ENCODE results near the gene GALNT7. TPM values are rescaled to one million over a fixed set of nuclear protein-coding genes. Genes with fewer than 3 reads are reported as not detected.

Gene GALNT7
- total and polyA plus RNA-seq, 2 donors (not counting 3 experiments of a cell fraction or from before 2014, with no cell fraction given), result 19.6 to 54.6 TPM

DNA sequence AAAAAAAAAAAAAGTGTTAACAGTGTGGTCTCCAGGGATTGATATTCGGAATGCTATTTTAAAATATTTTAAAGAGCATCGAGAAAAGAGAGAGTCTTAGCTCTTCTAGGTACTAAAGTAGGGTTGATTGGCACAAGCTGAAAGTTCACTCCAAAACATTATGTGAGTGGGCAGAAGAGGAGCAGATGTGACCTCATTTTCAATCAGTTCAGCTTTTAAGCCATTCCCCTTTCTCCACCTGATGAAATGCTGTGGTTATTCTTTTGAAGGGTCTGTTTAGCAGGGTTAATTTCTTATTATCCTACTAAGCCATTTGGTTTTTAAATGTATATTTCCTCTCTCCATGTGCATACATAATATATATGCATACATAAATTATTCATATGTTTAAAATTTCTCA, 69.2 kb downstream of the GALNT7 start:
- FAIRE-seq, result no peak

More for the DNA sequence above, 69.2 kb downstream of the GALNT7 start:
- Histone ChIP-seq H3K9me3 (replicated peaks; ENCODE audit: control insufficient read depth, insufficient read depth, low read length) (no peaks in the 10 kb centered on the region), H3K79me2 (ENCODE audit: control insufficient read depth, insufficient read depth, low read length) (peaks cover 2% of the 10 kb centered on the region), H2AFZ (ENCODE audit: low read depth, low read length) (no peak overlapping the region), H3K4me1 (ENCODE audit: control insufficient read depth, extremely low read depth, insufficient read depth, low read length) (no peaks in the 10 kb centered on the region), H3K9me1 (replicated peaks; ENCODE audit: control insufficient read depth, extremely low read depth, insufficient read depth, low read length) (no peaks in the 10 kb centered on the region), H3K36me3 (ENCODE audit: control insufficient read depth in 2 of 2, extremely low read depth in 1 of 2, insufficient read depth in 2 of 2, low read length in 2 of 2) (no peaks in the 10 kb centered on the region), H4K20me1 (replicated peaks; ENCODE audit: control insufficient read depth, extremely low read depth, insufficient read depth, low read length) (no peaks in the 10 kb centered on the region), H3K27me3 (ENCODE audit: control insufficient read depth in 2 of 2, insufficient read depth in 2 of 2, low read length in 2 of 2) (no peaks in the 10 kb centered on the region), H3K27ac (ENCODE audit: insufficient read depth, low read depth, low read length) (no peak overlapping the region), H3K9ac (replicated peaks; ENCODE audit: extremely low read depth, insufficient read depth, low read length) (no peak overlapping the region), H3K4me3 (replicated peaks in 1 of 3; ENCODE audit: insufficient read depth in 1 of 3, low read depth in 1 of 3, low read length in 3 of 3) (no peak overlapping the region), H3K4me2 (ENCODE audit: insufficient read depth, low read length) (no peak overlapping the region)
- dilution Hi-C loops (cut with MboI; ENCODE audit: extremely low pct_ligation_motif_present, low sequenced_read_pairs), result no loop called here
- intact Hi-C loops (cut with micrococcal nuclease), result no loop called here
- ChIA-PET POLR2A (no interaction called here), CTCF (interaction anchor here (1.0 to 1.3 kb wide), 2 partner anchors 69 to 224 kb away, joined by 4 read pairs; partner anchors contain the start of gene GALNT7)
- TF ChIP-seq JUN (IDR thresholded peaks at IDR 0.05; ENCODE audit: borderline replicate concordance, insufficient read depth, insufficient read length, low read depth), result no peak
- TF ChIP-seq POLR2AphosphoS5 (IDR thresholded peaks at IDR 0.05; ENCODE audit: insufficient read depth, low read depth, low read length), result no peak
- no peak for TF ChIP-seq POLR2A (IDR thresholded peaks at IDR 0.05; ENCODE audit: low read depth, low read length)
- no peak for TF ChIP-seq EZH2 (IDR thresholded peaks at IDR 0.05; ENCODE audit: borderline replicate concordance, low read depth, low read length, severe bottlenecking)
- TF ChIP-seq GATA2 (IDR thresholded peaks at IDR 0.05; ENCODE audit: insufficient read depth, insufficient read length, low read depth, low read length), result no peak
- TF ChIP-seq, protein P1, sequence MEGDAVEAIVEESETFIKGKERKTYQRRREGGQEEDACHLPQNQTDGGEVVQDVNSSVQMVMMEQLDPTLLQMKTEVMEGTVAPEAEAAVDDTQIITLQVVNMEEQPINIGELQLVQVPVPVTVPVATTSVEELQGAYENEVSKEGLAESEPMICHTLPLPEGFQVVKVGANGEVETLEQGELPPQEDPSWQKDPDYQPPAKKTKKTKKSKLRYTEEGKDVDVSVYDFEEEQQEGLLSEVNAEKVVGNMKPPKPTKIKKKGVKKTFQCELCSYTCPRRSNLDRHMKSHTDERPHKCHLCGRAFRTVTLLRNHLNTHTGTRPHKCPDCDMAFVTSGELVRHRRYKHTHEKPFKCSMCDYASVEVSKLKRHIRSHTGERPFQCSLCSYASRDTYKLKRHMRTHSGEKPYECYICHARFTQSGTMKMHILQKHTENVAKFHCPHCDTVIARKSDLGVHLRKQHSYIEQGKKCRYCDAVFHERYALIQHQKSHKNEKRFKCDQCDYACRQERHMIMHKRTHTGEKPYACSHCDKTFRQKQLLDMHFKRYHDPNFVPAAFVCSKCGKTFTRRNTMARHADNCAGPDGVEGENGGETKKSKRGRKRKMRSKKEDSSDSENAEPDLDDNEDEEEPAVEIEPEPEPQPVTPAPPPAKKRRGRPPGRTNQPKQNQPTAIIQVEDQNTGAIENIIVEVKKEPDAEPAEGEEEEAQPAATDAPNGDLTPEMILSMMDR (IDR thresholded peaks at IDR 0.05; ENCODE audit: extremely low read depth in 1 of 2, insufficient read depth in 1 of 2, low read depth in 1 of 2, low read length in 2 of 2), result no peak
- TF ChIP-seq, protein P2, sequence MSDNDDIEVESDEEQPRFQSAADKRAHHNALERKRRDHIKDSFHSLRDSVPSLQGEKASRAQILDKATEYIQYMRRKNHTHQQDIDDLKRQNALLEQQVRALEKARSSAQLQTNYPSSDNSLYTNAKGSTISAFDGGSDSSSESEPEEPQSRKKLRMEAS (IDR thresholded peaks at IDR 0.05; ENCODE audit: insufficient read depth, insufficient read length), result no peak
- TF ChIP-seq MYC (IDR thresholded peaks at IDR 0.05; ENCODE audit: low read depth, low read length), result no peak
- no peak for TF ChIP-seq FOS (IDR thresholded peaks at IDR 0.05; ENCODE audit: borderline replicate concordance, insufficient read depth, low read length)
- DNase-seq (ENCODE audit: low read depth, low spot score), result no peak
- BruUV-seq (replicated peaks), result no TSS peak

Data from endothelial cell of umbilical vein (primary cell).